HCT116 (cell line): ENCODE results near the gene ABCC9.

Experiments
- EZH2 ChIP-seq: fragments of 200-600 bp; sonication (generic); IDR thresholded peaks from 2 replicates; pipeline ENCODE4 v1.6.1; 2017; ENCODE audit warnings: antibody characterized with exemption, mixed run types
- EZH2phosphoT487 ChIP-seq: fragments of 200-600 bp; IDR thresholded peaks from 2 replicates; pipeline ENCODE4 v1.6.1; 2018; ENCODE audit warnings: antibody characterized with exemption, borderline replicate concordance
- FOSL1 ChIP-seq: IDR thresholded peaks from 2 replicates; pipeline ENCODE4 v1.6.1; 2012; ENCODE audit warnings: low read depth
- JUND ChIP-seq: IDR thresholded peaks from 2 replicates; pipeline ENCODE4 v1.6.1; 2012
- POLR2A ChIP-seq: IDR thresholded peaks from 2 replicates; pipeline ENCODE4 v1.7.0; 2011; ENCODE audit warnings: borderline replicate concordance; ENCODE audit not compliant: insufficient read depth, insufficient read length; ENCODE audit errors: extremely low read depth
- POLR2AphosphoS5 ChIP-seq: IDR thresholded peaks from 2 replicates; pipeline ENCODE4 v1.6.1; 2011; ENCODE audit warnings: mild to moderate bottlenecking, low read depth, low read length, moderate library complexity
- TF ChIP-seq, protein P1 (sequence below), 3 experiments: fragments of 200-600 bp in 1 of 3; sonication (generic) in 1 of 3; IDR thresholded peaks in 2 of 3; conservative IDR thresholded peaks in 1 of 3; 2 replicates each; pipeline ENCODE4 v1.5.1; 2012 to 2017; ENCODE audit warnings: low read depth in 2 of 3, low read length in 2 of 3, antibody characterized with exemption in 1 of 3, borderline replicate concordance in 1 of 3, control low read depth in 1 of 3, mild to moderate bottlenecking in 1 of 3, mixed read lengths in 1 of 3, mixed run types in 1 of 3, moderate library complexity in 1 of 3; ENCODE audit not compliant: insufficient read depth in 1 of 3
- TF ChIP-seq, protein P2 (sequence below): IDR thresholded peaks from 2 replicates; pipeline ENCODE4 v1.6.1; 2012; ENCODE audit warnings: low read depth

DNA sequence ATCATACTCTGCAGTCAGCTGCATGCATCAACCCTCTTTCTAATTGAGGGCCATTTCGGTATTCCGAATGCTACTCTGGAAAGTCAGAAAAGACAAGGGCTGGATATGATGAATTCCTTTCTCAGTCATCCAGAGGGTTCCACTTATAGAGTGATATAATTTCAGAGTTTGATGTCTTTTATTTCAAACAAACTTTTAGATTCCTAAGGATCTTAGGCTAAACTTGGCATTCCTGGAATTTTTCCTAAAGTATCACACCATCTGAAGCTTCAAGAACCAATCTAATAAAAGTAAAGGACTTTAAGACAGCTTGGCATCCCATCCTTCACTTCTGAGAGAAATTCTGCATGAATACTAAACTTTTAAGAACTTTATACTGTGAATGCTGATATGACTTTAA is 97.4 kb downstream of the ABCC9 start:
- TF ChIP-seq POLR2A = no peak
- no peak for TF ChIP-seq EZH2phosphoT487
- TF ChIP-seq, protein P1, sequence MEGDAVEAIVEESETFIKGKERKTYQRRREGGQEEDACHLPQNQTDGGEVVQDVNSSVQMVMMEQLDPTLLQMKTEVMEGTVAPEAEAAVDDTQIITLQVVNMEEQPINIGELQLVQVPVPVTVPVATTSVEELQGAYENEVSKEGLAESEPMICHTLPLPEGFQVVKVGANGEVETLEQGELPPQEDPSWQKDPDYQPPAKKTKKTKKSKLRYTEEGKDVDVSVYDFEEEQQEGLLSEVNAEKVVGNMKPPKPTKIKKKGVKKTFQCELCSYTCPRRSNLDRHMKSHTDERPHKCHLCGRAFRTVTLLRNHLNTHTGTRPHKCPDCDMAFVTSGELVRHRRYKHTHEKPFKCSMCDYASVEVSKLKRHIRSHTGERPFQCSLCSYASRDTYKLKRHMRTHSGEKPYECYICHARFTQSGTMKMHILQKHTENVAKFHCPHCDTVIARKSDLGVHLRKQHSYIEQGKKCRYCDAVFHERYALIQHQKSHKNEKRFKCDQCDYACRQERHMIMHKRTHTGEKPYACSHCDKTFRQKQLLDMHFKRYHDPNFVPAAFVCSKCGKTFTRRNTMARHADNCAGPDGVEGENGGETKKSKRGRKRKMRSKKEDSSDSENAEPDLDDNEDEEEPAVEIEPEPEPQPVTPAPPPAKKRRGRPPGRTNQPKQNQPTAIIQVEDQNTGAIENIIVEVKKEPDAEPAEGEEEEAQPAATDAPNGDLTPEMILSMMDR (IDR thresholded peaks at IDR 0.05 in 2 of 3, conservative IDR thresholded peaks at IDR 0.05 in 1 of 3; ENCODE audit: borderline replicate concordance in 1 of 3, insufficient read depth in 1 of 3, low read depth in 2 of 3, low read length in 2 of 3) = no peak
- TF ChIP-seq EZH2 = no peak
- TF ChIP-seq, protein P2, sequence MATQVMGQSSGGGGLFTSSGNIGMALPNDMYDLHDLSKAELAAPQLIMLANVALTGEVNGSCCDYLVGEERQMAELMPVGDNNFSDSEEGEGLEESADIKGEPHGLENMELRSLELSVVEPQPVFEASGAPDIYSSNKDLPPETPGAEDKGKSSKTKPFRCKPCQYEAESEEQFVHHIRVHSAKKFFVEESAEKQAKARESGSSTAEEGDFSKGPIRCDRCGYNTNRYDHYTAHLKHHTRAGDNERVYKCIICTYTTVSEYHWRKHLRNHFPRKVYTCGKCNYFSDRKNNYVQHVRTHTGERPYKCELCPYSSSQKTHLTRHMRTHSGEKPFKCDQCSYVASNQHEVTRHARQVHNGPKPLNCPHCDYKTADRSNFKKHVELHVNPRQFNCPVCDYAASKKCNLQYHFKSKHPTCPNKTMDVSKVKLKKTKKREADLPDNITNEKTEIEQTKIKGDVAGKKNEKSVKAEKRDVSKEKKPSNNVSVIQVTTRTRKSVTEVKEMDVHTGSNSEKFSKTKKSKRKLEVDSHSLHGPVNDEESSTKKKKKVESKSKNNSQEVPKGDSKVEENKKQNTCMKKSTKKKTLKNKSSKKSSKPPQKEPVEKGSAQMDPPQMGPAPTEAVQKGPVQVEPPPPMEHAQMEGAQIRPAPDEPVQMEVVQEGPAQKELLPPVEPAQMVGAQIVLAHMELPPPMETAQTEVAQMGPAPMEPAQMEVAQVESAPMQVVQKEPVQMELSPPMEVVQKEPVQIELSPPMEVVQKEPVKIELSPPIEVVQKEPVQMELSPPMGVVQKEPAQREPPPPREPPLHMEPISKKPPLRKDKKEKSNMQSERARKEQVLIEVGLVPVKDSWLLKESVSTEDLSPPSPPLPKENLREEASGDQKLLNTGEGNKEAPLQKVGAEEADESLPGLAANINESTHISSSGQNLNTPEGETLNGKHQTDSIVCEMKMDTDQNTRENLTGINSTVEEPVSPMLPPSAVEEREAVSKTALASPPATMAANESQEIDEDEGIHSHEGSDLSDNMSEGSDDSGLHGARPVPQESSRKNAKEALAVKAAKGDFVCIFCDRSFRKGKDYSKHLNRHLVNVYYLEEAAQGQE = no peak
- TF ChIP-seq JUND = no peak
- no peak for TF ChIP-seq FOSL1
- TF ChIP-seq POLR2AphosphoS5 = no peak
